Neural cell (in vitro differentiated cells): ENCODE data around the gene VWA3B. TPM values are rescaled to one million over a fixed set of nuclear protein-coding genes. Genes with fewer than 3 reads are reported as not detected.

Experiments used
- H2AFZ ChIP-seq: fragments of 200-600, 300-800 bp; sonication (generic), shearing (Covaris generic); 2 replicates; pipeline ENCODE4 v1.6.0; 2014; ENCODE audit warnings: low read depth, mild to moderate bottlenecking, antibody characterized with exemption, low read length, moderate library complexity
- H3F3A ChIP-seq: fragments of 200-600 bp; shearing (Covaris generic); 2 replicates; pipeline ENCODE4 v1.6.1; 2016; ENCODE audit warnings: mild to moderate bottlenecking, moderate library complexity, mixed read lengths, antibody characterized with exemption, low read length; ENCODE audit not compliant: insufficient read depth, poor library complexity, severe bottlenecking
- H3K27ac ChIP-seq: fragments of 200-600, 300-800 bp; sonication (generic), shearing (Covaris generic); 2 replicates; pipeline ENCODE4 v1.5.1; 2014; ENCODE audit warnings: mild to moderate bottlenecking, low read length, moderate library complexity
- H3K27me3 ChIP-seq: fragments of 300-800, 200-600 bp; sonication (generic), shearing (Covaris generic); 2 replicates; pipeline ENCODE4 v1.6.0; 2014; ENCODE audit warnings: mild to moderate bottlenecking, low read depth, low read length, moderate library complexity; ENCODE audit not compliant: insufficient read depth
- H3K36me3 ChIP-seq: fragments of 300-800, 200-600 bp; sonication (generic), shearing (Covaris generic); 2 replicates; pipeline ENCODE4 v1.5.1; 2014; ENCODE audit warnings: mild to moderate bottlenecking, antibody characterized with exemption, low read length, moderate library complexity; ENCODE audit not compliant: insufficient read depth
- H3K4me2 ChIP-seq: fragments of 300-800, 200-600 bp; sonication (generic), shearing (Covaris generic); 2 replicates; pipeline ENCODE4 v1.6.0; 2014; ENCODE audit warnings: mild to moderate bottlenecking, low read length
- H3K4me3 ChIP-seq: fragments of 300-800, 200-600 bp; sonication (generic), shearing (Covaris generic); 2 replicates; pipeline ENCODE4 v1.5.1; 2014; ENCODE audit warnings: mild to moderate bottlenecking, low read length, moderate library complexity
- H3K79me2 ChIP-seq: fragments of 200-600 bp; shearing (Covaris generic); replicated peaks from 2 replicates; pipeline ENCODE4 v1.6.0; 2014; ENCODE audit warnings: mild to moderate bottlenecking, low read length, moderate library complexity; ENCODE audit not compliant: insufficient read depth
- H3K9ac ChIP-seq: fragments of 300-800, 200-600 bp; sonication (generic), shearing (Covaris generic); 2 replicates; pipeline ENCODE4 v1.6.1; 2016; ENCODE audit warnings: mild to moderate bottlenecking, low read length, mixed read lengths
- H3K9me2 ChIP-seq: fragments of 200-600 bp; shearing (Covaris generic); 2 replicates; pipeline ENCODE4 v1.6.1; 2016; ENCODE audit warnings: mild to moderate bottlenecking, low read length, mixed read lengths; ENCODE audit not compliant: insufficient read depth
- H3K9me3 ChIP-seq: fragments of 200-600, 300-800 bp; sonication (generic), shearing (Covaris generic); 2 replicates; pipeline ENCODE4 v1.6.1; 2016; ENCODE audit warnings: mild to moderate bottlenecking, mixed run types, low read length, moderate library complexity, mixed read lengths
- H4K20me1 ChIP-seq: fragments of 200-600 bp; shearing (Covaris generic); 2 replicates; pipeline ENCODE4 v1.6.1; 2016; ENCODE audit warnings: mild to moderate bottlenecking, mixed run types; ENCODE audit not compliant: insufficient read depth
- CTCF ChIP-seq: fragments of 450-650 bp; IDR thresholded peaks from 2 replicates; pipeline ENCODE4 v1.5.1; 2014; ENCODE audit warnings: antibody characterized with exemption, mild to moderate bottlenecking, moderate library complexity; ENCODE audit not compliant: poor library complexity, severe bottlenecking
- EP300 ChIP-seq: fragments of 450-650 bp; conservative IDR thresholded peaks from 2 replicates; pipeline ENCODE4 v1.6.1; 2014; ENCODE audit warnings: antibody characterized with exemption, mild to moderate bottlenecking, moderate library complexity; ENCODE audit not compliant: poor library complexity, severe bottlenecking
- EZH2 ChIP-seq: fragments of 200-600, 300-800 bp; shearing (Covaris generic), sonication (generic); IDR thresholded peaks from 2 replicates; pipeline ENCODE4 v1.6.1; 2014; ENCODE audit warnings: antibody characterized with exemption, low read length, borderline replicate concordance, mild to moderate bottlenecking; ENCODE audit not compliant: insufficient read depth, poor library complexity, severe bottlenecking
- MXI1 ChIP-seq: fragments of 450-650 bp; conservative IDR thresholded peaks from 2 replicates; pipeline ENCODE4 v1.6.1; 2014; ENCODE audit warnings: antibody characterized with exemption, mild to moderate bottlenecking; ENCODE audit not compliant: poor library complexity, severe bottlenecking
- POLR2AphosphoS5 ChIP-seq: IDR thresholded peaks from 2 replicates; pipeline ENCODE4 v1.6.1; 2012
- RAD21 ChIP-seq: fragments of 450-650 bp; conservative IDR thresholded peaks from 2 replicates; pipeline ENCODE4 v1.6.1; 2014; ENCODE audit warnings: antibody characterized with exemption, mild to moderate bottlenecking, moderate library complexity
- SMC3 ChIP-seq: fragments of 450-650 bp; conservative IDR thresholded peaks from 2 replicates; pipeline ENCODE4 v1.6.1; 2014; ENCODE audit warnings: antibody characterized with exemption, mild to moderate bottlenecking, moderate library complexity; ENCODE audit not compliant: poor library complexity
- TAF1 ChIP-seq: IDR thresholded peaks from 2 replicates; pipeline ENCODE4 v1.6.1; 2012; ENCODE audit warnings: low read depth
- polyA plus RNA-seq: library from polyadenylated mRNA; depleted of rRNA; stranded (reverse); fragments of >200 nt; gene quantifications from 2 replicates; pipeline ENCODE4 v1.2.3, GENCODE V29; 2014
- TF ChIP-seq, protein P1 (sequence below): IDR thresholded peaks from 2 replicates; pipeline ENCODE4 v1.6.1; 2012; ENCODE audit warnings: borderline replicate concordance

The VWA3B gene
- polyA plus RNA-seq, 1 donor from 2014 or later, result not detected

DNA sequence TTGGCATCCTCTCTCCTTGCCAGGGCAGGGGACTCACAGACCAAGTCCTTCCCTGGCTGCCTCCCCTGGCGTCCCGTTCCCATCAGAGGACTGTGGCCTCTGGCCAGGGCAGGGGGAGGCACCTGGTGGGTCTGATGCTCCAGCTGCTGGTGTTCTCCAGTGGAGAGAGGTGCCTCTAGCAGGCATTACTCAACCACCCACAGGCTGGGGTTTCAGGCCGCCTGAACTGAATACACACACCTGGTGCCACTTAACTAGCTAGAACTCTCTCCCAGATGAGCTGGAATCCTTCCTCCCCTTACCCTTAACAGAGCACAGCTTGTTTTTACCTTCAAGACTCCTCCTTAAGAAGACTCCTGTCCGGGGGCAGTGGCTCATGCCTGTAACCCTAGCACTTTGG, 221.6 kb downstream of the VWA3B start:
- no peaks in the 10 kb centered on the region for H3K9me2 ChIP-seq
- no peak overlapping the region for H3K4me3 ChIP-seq
- H3K27me3 ChIP-seq, result no peaks in the 10 kb centered on the region
- H3K9ac ChIP-seq, result no peak overlapping the region
- H3K4me2 ChIP-seq, result no peak overlapping the region
- no peak overlapping the region for H3K27ac ChIP-seq
- H3F3A ChIP-seq, result no peaks in the 10 kb centered on the region
- H3K9me3 ChIP-seq, result no peaks in the 10 kb centered on the region
- no peak overlapping the region for H2AFZ ChIP-seq
- TF ChIP-seq MXI1, result no peak
- no peak for TF ChIP-seq EP300
- TF ChIP-seq, protein P1, sequence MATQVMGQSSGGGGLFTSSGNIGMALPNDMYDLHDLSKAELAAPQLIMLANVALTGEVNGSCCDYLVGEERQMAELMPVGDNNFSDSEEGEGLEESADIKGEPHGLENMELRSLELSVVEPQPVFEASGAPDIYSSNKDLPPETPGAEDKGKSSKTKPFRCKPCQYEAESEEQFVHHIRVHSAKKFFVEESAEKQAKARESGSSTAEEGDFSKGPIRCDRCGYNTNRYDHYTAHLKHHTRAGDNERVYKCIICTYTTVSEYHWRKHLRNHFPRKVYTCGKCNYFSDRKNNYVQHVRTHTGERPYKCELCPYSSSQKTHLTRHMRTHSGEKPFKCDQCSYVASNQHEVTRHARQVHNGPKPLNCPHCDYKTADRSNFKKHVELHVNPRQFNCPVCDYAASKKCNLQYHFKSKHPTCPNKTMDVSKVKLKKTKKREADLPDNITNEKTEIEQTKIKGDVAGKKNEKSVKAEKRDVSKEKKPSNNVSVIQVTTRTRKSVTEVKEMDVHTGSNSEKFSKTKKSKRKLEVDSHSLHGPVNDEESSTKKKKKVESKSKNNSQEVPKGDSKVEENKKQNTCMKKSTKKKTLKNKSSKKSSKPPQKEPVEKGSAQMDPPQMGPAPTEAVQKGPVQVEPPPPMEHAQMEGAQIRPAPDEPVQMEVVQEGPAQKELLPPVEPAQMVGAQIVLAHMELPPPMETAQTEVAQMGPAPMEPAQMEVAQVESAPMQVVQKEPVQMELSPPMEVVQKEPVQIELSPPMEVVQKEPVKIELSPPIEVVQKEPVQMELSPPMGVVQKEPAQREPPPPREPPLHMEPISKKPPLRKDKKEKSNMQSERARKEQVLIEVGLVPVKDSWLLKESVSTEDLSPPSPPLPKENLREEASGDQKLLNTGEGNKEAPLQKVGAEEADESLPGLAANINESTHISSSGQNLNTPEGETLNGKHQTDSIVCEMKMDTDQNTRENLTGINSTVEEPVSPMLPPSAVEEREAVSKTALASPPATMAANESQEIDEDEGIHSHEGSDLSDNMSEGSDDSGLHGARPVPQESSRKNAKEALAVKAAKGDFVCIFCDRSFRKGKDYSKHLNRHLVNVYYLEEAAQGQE, result no peak
- TF ChIP-seq EZH2, result no peak
- no peak for TF ChIP-seq CTCF
- no peak for TF ChIP-seq RAD21
- no peak for TF ChIP-seq POLR2AphosphoS5
- no peak for TF ChIP-seq SMC3
- no peak for TF ChIP-seq TAF1
- H3K36me3 ChIP-seq, result no peaks in the 10 kb centered on the region
- no peaks in the 10 kb centered on the region for H3K79me2 ChIP-seq
- H4K20me1 ChIP-seq, result no peaks in the 10 kb centered on the region

DNA sequence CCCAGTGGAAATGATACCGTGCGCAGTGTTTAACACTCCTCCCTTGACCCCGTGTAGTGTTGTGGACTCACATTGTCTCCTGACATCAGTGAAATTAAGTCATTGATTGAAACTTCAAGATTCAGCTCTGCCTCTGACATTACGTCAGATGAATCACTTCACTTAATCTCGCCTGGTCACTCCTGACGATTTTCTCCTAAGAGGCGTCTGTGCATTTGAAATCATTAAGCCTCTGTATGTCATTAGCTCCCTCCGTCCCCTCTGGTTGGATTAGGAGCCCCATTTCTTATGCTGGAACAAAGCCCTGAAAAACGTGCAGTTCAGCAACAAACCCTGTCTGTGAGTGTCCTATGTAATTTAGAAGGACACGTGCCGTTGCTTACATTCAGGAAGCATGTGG, 222.6 kb downstream of the VWA3B start:
- Histone ChIP-seq H3K9me3 (no peaks in the 10 kb centered on the region), H3K4me2 (no peak overlapping the region), H3K27me3 (no peaks in the 10 kb centered on the region), H4K20me1 (no peaks in the 10 kb centered on the region), H3K27ac (no peak overlapping the region), H3K9ac (no peak overlapping the region), H3K9me2 (no peaks in the 10 kb centered on the region), H2AFZ (no peak overlapping the region), H3K4me3 (no peak overlapping the region), H3K79me2 (no peaks in the 10 kb centered on the region), H3K36me3 (no peaks in the 10 kb centered on the region), H3F3A (no peaks in the 10 kb centered on the region)
- no peak for TF ChIP-seq RAD21
- no peak for TF ChIP-seq POLR2AphosphoS5
- TF ChIP-seq CTCF, result no peak
- no peak for TF ChIP-seq SMC3
- TF ChIP-seq EZH2, result no peak
- no peak for TF ChIP-seq MXI1
- TF ChIP-seq TAF1, result no peak
- TF ChIP-seq EP300, result no peak
- TF ChIP-seq, protein P1, result no peak
